Measurements from ENCODE around the gene THADA.

The THADA gene

GRCh38 chr2:43518718-43519117 is 77.1 kb downstream of the THADA start:
- no peak for TF ChIP-seq CTCF (IDR thresholded peaks at IDR 0.05)

- TF ChIP-seq CTCF (IDR thresholded peaks at IDR 0.05): no peak
Measured at GRCh38 chr2:43518181-43518580, 77.7 kb downstream of the THADA start.

- no peak for TF ChIP-seq CTCF (IDR thresholded peaks at IDR 0.05)
Measured at GRCh38 chr2:43515807-43516497, 79.9 kb downstream of the THADA start.

- no peak for TF ChIP-seq CTCF (IDR thresholded peaks at IDR 0.05)
Measured at GRCh38 chr2:43515248-43515647, 80.6 kb downstream of the THADA start.

GRCh38 chr2:43513796-43514195 is 82.0 kb downstream of the THADA start:
- no peak for TF ChIP-seq CTCF (IDR thresholded peaks at IDR 0.05)

GRCh38 chr2:43513216-43513615 is 82.6 kb downstream of the THADA start:
- TF ChIP-seq CTCF (IDR thresholded peaks at IDR 0.05): no peak

GRCh38 chr2:43511199-43511598 is 84.6 kb downstream of the THADA start:
- TF ChIP-seq CTCF (IDR thresholded peaks at IDR 0.05): no peak

- no peak for TF ChIP-seq CTCF (IDR thresholded peaks at IDR 0.05)
Measured at GRCh38 chr2:43509886-43510285, 86.0 kb downstream of the THADA start.

Measured in LNCAP (cell line).